ENCODE results near the gene FAM219A.

Gene FAM219A

DNA sequence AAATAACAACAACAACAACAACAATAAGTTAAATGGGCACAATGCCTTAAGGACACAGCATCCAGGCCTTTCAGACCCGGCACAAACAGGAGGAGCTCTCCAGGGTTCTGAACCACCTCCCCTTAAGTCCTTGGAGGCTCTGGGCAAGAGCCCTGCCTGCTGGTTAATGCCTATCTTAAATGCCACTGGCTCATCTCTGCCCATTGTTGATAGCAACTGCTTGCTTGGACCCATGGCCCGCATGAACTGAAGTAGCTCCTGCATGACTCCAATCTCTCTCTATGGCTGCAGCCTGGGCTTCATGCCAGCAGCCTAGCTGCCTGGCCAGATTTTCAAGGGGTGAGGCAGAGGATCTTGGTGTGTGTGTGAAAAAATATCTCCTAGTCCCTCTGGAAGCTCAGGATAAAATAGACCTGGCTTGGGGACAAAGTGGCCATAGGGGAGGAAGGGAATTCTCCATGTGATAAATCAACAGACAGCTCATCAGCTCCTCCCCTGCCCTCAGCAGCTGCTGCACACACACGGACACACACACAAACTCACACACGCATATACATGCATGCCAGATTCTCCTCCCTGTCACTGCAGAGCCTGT, 27.4 kb downstream of the FAM219A start:
- TF ChIP-seq EZH2 (IDR thresholded peaks at IDR 0.05) (no peak), FOXP2 (optimal IDR thresholded peaks at IDR 0.05; ENCODE audit: control extremely low read depth, extremely low read length, insufficient read depth) (no peak), POLR2AphosphoS5 (IDR thresholded peaks at IDR 0.05; ENCODE audit: borderline replicate concordance, low read depth, low read length) (no peak)
- Histone ChIP-seq H3K9me3 (ENCODE audit: low read depth, low read length) (no peaks in the 10 kb centered on the region), H3K36me3 (ENCODE audit: insufficient read depth, low read length) (no peaks in the 10 kb centered on the region), H3K4me3 (no peak overlapping the region), H3K27ac (no peak overlapping the region), H3K9ac (ENCODE audit: insufficient read length) (no peak overlapping the region)
- DNase-seq (ENCODE audit: low read depth, low spot score): no peak

DNA sequence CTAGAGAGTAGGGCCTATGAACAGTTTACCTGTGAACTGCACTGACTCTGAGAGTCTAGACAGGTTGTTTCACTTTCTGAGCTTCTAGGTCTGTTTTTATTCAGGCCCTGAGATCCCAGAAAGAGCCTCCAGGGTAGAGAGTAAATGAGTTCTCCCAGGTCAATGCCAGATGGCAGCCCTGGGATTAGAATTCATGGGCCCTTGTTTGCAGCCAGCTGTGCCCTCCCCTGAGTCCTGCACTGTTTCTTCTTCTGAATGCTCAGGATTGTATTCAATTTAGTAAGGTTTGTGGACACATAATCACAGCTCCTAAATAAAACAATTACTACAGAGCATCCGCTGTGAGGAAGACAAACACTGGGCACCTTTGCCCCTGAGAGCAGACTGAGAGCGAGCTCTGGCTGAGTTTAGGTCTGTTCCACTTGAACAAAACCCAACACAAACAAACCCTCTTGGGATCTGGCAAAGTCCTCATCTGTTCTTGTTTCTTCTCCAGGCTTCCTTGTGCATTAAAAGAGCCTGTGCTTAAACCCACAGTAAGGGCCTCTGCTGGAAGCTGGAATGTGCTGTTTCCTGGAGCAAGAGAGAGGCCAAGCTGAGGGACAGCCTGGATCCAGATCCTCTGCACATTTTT, 29.9 kb downstream of the FAM219A start:
- H3K36me3 ChIP-seq (ENCODE audit: insufficient read depth, low read length): no peaks in the 10 kb centered on the region
- no peaks in the 10 kb centered on the region for H3K9me3 ChIP-seq (ENCODE audit: low read depth, low read length)
- no peak overlapping the region for H3K4me3 ChIP-seq
- DNase-seq (ENCODE audit: low read depth, low spot score): no peak
- H3K9ac ChIP-seq (ENCODE audit: insufficient read length): no peak overlapping the region
- H3K27ac ChIP-seq: no peak overlapping the region
- no peak for TF ChIP-seq FOXP2 (optimal IDR thresholded peaks at IDR 0.05; ENCODE audit: control extremely low read depth, extremely low read length, insufficient read depth)
- no peak for TF ChIP-seq POLR2AphosphoS5 (IDR thresholded peaks at IDR 0.05; ENCODE audit: borderline replicate concordance, low read depth, low read length)
- no peak for TF ChIP-seq EZH2 (IDR thresholded peaks at IDR 0.05)

DNA sequence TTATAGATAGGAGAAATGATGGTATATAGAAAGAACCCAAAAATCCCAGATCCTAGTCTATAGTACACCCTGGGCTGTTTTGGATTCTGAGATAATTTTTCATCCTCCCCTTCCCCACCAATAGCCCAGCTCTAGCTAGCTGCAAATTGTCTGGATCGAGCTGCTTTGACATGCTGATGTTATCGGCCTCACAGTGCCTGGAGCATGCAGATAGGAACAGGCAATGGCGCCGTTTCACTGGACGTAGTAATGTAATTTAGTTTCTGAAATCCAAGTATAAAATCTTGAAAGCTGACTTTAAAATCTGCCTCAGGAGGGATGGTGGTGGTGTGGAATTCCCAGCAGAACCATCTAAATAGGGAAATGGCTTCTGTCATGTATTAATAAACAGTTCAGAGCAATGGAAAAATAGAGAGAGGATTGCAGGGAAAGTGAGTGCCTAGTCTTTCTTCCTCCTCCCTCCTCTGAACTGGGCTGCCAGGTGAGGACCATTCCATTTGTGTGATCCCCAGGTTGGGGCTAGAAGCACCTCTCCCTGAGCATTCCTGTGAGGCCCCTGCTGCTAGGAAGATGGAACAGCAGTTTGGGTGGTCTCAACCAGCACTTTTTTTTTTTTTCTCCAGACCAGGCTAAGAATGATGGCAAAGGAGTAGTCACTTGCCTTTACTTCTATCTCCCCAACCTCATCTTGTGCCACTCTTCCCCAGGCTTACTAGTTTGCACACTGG, 31.9 kb downstream of the FAM219A start:
- no peaks in the 10 kb centered on the region for H3K9me3 ChIP-seq (ENCODE audit: low read depth, low read length)
- no peaks in the 10 kb centered on the region for H3K36me3 ChIP-seq (ENCODE audit: insufficient read depth, low read length)
- H3K4me3 ChIP-seq: no peak overlapping the region
- DNase-seq (ENCODE audit: low read depth, low spot score): no peak
- no peak overlapping the region for H3K27ac ChIP-seq
- no peak overlapping the region for H3K9ac ChIP-seq (ENCODE audit: insufficient read length)
- TF ChIP-seq EZH2 (IDR thresholded peaks at IDR 0.05) (no peak), FOXP2 (optimal IDR thresholded peaks at IDR 0.05; ENCODE audit: control extremely low read depth, extremely low read length, insufficient read depth) (no peak), POLR2AphosphoS5 (IDR thresholded peaks at IDR 0.05; ENCODE audit: borderline replicate concordance, low read depth, low read length) (no peak)

DNA sequence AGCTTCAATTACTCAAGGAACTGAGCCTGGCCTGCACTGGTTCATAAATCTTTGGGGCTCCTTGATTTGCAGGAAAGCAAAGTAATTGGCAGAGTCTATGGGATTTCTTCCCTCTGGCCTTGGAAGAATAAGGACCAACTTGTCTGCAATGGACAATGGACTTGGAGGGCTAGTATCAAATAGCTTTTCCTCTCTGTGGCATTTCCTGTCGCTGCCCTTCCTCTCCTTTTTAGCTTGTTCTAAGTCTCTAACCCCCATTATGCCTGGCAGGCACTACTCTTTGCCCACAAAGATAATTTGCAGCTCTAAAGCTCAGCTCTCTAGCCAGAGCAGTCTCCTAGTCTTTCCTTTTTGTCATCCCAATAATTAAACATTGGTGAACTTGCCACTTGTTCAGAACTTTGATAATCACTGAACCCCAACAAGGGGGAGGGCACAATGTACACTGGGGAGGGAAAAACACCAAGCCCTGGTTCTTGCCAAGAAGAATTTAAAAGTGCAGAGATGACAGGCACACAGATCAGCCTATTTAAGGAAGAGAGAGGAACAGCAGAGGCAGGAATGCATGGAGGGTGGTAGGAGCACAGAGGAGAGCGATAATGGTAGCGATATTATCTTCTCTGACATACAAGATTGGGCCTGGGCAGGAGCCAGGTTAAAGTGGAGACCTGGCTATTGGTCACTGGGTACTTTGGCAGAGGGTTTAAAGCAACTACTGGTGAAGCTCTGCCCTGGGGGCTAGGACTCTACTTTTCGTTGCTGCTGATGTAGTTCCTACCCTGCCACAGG, 38.5 kb downstream of the FAM219A start:
- no peak for DNase-seq (ENCODE audit: low read depth, low spot score)
- Histone ChIP-seq H3K36me3 (ENCODE audit: insufficient read depth, low read length) (no peaks in the 10 kb centered on the region), H3K4me3 (no peak overlapping the region), H3K27ac (no peak overlapping the region), H3K9ac (ENCODE audit: insufficient read length) (no peak overlapping the region), H3K9me3 (ENCODE audit: low read depth, low read length) (no peaks in the 10 kb centered on the region)
- TF ChIP-seq FOXP2 (optimal IDR thresholded peaks at IDR 0.05; ENCODE audit: control extremely low read depth, extremely low read length, insufficient read depth): no peak
- no peak for TF ChIP-seq EZH2 (IDR thresholded peaks at IDR 0.05)
- TF ChIP-seq POLR2AphosphoS5 (IDR thresholded peaks at IDR 0.05; ENCODE audit: borderline replicate concordance, low read depth, low read length): no peak

DNA sequence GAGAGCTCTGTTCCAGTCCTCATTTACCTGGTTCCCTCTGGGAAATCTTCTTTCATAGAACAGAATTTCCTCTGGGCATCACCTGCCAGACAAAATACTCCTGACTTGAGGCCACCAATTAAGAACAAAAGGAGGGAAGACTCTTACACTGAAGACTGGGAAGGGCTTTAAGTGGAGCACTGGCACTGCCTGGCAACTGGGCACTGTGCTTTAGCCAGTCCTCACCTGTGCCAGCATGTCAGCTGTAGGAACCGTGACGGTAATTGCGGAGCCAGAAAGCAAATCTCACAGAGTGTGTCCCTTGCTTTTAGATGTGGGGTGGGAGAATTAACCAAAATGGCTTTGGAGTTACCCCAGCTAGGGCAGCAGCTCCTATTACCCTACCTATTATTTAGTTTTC, 40.6 kb downstream of the FAM219A start:
- no peak overlapping the region for H3K27ac ChIP-seq
- H3K36me3 ChIP-seq (ENCODE audit: insufficient read depth, low read length): no peaks in the 10 kb centered on the region
- no peak overlapping the region for H3K9ac ChIP-seq (ENCODE audit: insufficient read length)
- TF ChIP-seq FOXP2 (optimal IDR thresholded peaks at IDR 0.05; ENCODE audit: control extremely low read depth, extremely low read length, insufficient read depth): no peak
- TF ChIP-seq POLR2AphosphoS5 (IDR thresholded peaks at IDR 0.05; ENCODE audit: borderline replicate concordance, low read depth, low read length): no peak
- no peak for TF ChIP-seq EZH2 (IDR thresholded peaks at IDR 0.05)
- no peak for DNase-seq (ENCODE audit: low read depth, low spot score)
- H3K9me3 ChIP-seq (ENCODE audit: low read depth, low read length): no peaks in the 10 kb centered on the region
- H3K4me3 ChIP-seq: no peak overlapping the region

DNA sequence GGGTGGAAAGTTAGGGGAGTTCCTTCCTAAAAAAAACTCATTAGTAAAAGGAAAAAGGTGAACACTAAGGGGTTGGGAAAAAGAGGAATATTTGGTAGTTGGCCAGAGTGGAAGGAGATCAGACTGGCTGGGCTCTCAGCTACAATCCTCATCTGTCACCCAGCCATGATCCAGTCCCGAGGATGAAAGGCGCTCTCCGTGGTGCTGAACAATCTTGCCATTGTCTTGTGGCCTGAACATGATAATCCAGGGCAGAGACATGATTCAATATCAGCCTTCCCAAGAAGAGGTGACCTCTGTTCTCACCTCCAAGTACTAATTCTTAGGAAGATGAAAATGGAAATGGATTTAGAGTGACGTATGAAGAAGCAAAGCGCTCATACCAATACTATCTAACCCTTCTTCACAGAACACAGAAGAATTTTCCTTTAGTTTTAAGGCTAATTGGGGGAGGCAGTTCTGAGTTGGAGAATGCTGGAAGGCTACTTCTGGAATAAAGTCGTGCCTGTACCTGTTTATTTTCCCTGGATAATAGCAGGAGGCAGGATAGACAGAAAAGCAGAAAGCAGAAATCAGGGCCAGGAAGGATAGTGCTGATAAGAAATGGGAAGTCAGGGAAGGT, 45.0 kb downstream of the FAM219A start:
- no peak for DNase-seq (ENCODE audit: low read depth, low spot score)
- H3K9ac ChIP-seq (ENCODE audit: insufficient read length): no peak overlapping the region
- H3K27ac ChIP-seq: no peak overlapping the region
- no peaks in the 10 kb centered on the region for H3K36me3 ChIP-seq (ENCODE audit: insufficient read depth, low read length)
- no peak overlapping the region for H3K4me3 ChIP-seq
- H3K9me3 ChIP-seq (ENCODE audit: low read depth, low read length): no peaks in the 10 kb centered on the region
- no peak for TF ChIP-seq EZH2 (IDR thresholded peaks at IDR 0.05)
- TF ChIP-seq FOXP2 (optimal IDR thresholded peaks at IDR 0.05; ENCODE audit: control extremely low read depth, extremely low read length, insufficient read depth): no peak
- no peak for TF ChIP-seq POLR2AphosphoS5 (IDR thresholded peaks at IDR 0.05; ENCODE audit: borderline replicate concordance, low read depth, low read length)

DNA sequence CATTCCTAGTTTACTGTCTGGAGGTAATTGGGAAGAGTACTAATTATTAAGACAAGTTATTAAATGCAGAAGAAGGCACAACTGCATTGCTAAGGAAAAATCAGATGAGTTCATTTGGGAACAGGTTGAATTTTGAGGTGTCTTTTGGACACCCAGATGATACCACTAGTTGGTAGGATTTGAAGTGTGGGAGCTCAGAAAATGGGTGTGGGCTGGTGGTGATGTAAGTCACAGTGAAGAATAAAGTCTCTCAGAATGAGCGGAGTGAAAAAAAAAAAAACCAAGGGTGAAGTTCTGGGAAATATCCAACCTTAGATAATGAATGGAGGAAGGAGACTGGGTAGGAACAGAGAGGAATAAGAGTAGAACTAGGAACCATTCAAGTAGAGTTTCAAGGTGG, 46.0 kb downstream of the FAM219A start:
- Histone ChIP-seq H3K36me3 (ENCODE audit: insufficient read depth, low read length) (no peaks in the 10 kb centered on the region), H3K9ac (ENCODE audit: insufficient read length) (no peak overlapping the region), H3K4me3 (no peak overlapping the region), H3K27ac (no peak overlapping the region), H3K9me3 (ENCODE audit: low read depth, low read length) (no peaks in the 10 kb centered on the region)
- TF ChIP-seq EZH2 (IDR thresholded peaks at IDR 0.05) (no peak), POLR2AphosphoS5 (IDR thresholded peaks at IDR 0.05; ENCODE audit: borderline replicate concordance, low read depth, low read length) (no peak), FOXP2 (optimal IDR thresholded peaks at IDR 0.05; ENCODE audit: control extremely low read depth, extremely low read length, insufficient read depth) (no peak)
- no peak for DNase-seq (ENCODE audit: low read depth, low spot score)
